GM18861 (cell line): Measurements from ENCODE around the gene SLC17A2.

Source experiments
- ATAC-seq: cut with Tn5 transposase; IDR thresholded peaks from one replicate; pipeline ENCODE4 v1.9.1; 2021; ENCODE audit not compliant: unreplicated experiment

SLC17A2 gene

DNA sequence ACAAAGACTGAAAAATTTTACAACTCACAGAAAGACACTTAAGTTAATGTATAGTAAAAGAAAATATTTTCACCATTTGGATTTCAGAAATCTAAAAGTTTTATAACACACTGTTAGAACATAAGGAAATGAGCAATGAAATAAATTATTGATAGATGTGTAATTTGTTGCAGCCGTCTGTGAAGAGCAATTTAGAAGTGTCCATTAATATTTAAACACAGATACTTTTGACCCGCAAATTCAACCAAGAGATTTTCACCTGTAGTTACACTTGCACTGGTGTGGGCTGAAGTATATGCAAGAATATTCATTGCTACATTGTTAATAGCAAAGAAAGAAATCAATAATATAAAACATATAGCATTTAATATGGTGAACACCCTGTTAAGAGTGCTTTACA is 41.9 kb downstream of the SLC17A2 start:
- no peak for ATAC-seq

DNA sequence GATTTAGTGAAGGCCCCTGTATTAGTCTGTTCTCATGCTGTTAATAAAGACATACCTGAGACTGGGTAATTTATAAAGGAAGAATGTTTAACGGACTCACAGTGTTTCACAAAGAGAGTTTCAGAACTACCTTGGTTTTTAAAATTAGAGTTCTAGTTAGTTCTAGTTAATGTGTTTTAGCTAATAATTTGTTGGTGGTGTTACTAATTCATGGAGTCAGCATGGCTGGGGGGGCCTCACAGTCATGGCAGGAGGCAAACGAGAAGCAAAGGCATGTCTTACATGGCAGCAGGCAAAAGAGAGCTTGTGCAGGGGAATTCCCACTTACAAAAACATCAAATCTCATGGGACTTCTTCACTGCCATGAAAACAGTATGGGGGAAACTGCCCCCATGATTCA is 44.4 kb downstream of the SLC17A2 start:
- ATAC-seq, result no peak

- no peak for ATAC-seq
Measured at GRCh38 chr6:25883991-25884390, 46.5 kb downstream of the SLC17A2 start.

- no peak for ATAC-seq
Measured at GRCh38 chr6:25883536-25883935, 47.0 kb downstream of the SLC17A2 start.

- ATAC-seq, result no peak
Measured at GRCh38 chr6:25882051-25882496, 48.4 kb downstream of the SLC17A2 start.

- ATAC-seq, result no peak
Measured at GRCh38 chr6:25880601-25881000, 49.9 kb downstream of the SLC17A2 start.

GRCh38 chr6:25878721-25879322 is 51.7 kb downstream of the SLC17A2 start:
- ATAC-seq, result no peak

GRCh38 chr6:25875926-25876602 is 54.4 kb downstream of the SLC17A2 start:
- no peak for ATAC-seq

DNA sequence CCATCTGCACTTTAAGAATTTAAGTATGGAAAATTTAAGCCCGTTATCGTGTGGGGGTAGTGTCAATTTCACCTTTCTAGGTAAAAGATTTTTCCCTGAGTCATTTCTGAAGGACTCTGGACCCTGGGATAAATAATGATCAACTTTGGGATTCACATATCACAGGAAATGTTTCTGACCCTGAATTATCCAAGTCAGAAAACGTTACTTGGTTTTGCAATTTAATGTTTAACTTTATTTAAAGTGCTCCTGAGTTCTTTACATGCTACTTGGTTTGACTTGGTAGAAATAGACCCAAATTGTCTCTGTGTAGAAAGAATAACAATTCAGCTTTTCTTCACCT is 55.0 kb downstream of the SLC17A2 start:
- ATAC-seq, result no peak

DNA sequence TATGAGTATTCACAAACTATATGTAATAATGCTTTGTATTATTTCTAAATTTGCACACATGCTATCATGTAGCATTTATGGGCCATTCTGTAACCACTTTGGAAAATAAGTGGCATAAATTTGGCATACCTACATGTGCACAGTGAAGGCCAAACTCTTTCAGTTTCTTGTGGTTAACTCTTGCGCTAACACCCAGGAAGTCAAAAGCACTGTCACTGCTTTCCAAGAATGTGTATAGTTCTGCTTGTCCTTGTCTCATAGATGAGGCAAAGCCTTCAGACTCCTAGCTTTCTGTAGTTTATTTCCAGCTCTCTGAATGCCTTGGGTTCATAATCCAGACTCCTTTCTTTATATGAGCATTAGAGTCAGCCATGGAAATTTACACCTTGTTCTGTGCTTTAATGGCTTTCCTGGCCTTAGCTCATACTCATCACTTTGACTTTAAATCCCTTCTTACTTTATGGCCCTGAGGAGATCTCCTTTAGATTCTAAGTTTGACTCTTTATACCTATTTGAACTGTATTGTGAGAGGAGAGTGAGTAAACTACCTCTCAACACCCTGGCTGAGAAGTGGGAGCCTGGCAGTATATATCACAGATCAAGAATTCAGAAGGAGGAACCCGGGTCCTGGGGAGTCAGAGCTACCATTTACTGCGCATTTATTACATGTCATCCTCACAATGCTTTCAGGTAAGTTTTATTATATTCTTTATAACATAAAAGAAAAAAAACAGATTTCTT is 55.5 kb downstream of the SLC17A2 start:
- no peak for ATAC-seq

GRCh38 chr6:25874118-25874517 is 56.4 kb downstream of the SLC17A2 start, which contains the start of gene SLC17A3:
Gene SLC17A3, minus strand, starts transcription at chr6:25874243. Its CDS starts 5,856 bp downstream, at chr6:25868387.
- ATAC-seq, result no peak

- ATAC-seq, result no peak
Measured at GRCh38 chr6:25872814-25873213, 57.7 kb downstream of the SLC17A2 start.

GRCh38 chr6:25869840-25870239 is 60.7 kb downstream of the SLC17A2 start:
- ATAC-seq, result no peak

- ATAC-seq, result no peak
Measured at GRCh38 chr6:25868436-25869183, 61.9 kb downstream of the SLC17A2 start.

DNA sequence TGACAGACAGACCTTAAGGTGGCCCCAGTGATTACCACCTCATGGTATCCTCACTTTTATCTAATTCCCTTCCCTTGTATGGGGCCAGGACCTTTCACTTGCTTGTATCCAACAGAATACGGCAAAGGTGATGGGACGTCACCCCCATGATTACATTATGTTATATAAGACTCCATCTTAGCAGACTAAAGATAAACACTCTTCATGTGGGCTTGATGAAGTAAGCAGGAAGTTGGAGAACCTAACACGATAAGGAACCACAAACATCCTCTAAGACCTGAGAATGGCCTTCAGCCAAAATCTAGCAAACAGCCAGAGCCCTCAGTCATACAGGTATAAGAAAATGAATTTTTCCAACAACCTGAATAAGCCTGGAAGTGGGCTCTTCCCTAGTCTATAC is 64.5 kb downstream of the SLC17A2 start:
- no peak for ATAC-seq

DNA sequence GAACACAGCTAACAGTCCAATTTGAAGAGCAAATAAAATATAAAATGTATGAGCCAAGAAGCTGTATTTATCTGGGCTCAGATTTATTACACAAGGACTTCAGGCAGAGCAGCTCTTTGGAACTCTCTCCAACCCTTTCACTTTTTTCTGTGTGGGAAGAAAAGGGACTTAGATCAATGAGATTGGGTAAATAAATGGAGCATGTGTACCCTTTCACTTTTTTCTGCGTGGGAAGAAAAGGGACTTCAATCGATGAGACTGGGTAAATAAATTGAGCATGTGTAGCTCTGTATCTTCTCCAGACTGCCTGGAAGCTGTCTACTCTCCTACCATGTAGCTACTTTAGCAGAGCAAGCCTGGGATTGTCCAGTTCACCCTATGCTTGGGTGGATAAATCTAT is 67.1 kb downstream of the SLC17A2 start:
- no peak for ATAC-seq
